Measurements from ENCODE around the gene TNRC18. TPM values are rescaled to one million over a fixed set of nuclear protein-coding genes. Genes with fewer than 3 reads are reported as not detected.
"Not testable (repeated sequence)": the region's sequence is repeated elsewhere in the genome, so short reads cannot be mapped to it uniquely, and the experiment has no call there.

TNRC18 gene
- total RNA-seq, 2 donors from 2014 or later = 67.6 to 69.0 TPM

- no peak overlapping the region for H3K4me3 Mint-ChIP-seq
- no peaks in the 10 kb centered on the region for H3K36me3 Mint-ChIP-seq (ENCODE audit: insufficient read depth in 2 of 2)
- DNase-seq (no peak), ATAC-seq (replicated peaks in 1 of 2) (no peak)
- H3K27me3 Mint-ChIP-seq (ENCODE audit: low read depth) = peaks cover 13% of the 10 kb centered on the region
- H3K4me1 Mint-ChIP-seq (ENCODE audit: low read depth) = no peaks in the 10 kb centered on the region
- no peaks in the 10 kb centered on the region for H3K9me3 Mint-ChIP-seq
- no peak overlapping the region for H3K27ac Mint-ChIP-seq
These were observed 140.0 kb downstream of the TNRC18 start for GRCh38 chr7:5283421-5284303.

DNA sequence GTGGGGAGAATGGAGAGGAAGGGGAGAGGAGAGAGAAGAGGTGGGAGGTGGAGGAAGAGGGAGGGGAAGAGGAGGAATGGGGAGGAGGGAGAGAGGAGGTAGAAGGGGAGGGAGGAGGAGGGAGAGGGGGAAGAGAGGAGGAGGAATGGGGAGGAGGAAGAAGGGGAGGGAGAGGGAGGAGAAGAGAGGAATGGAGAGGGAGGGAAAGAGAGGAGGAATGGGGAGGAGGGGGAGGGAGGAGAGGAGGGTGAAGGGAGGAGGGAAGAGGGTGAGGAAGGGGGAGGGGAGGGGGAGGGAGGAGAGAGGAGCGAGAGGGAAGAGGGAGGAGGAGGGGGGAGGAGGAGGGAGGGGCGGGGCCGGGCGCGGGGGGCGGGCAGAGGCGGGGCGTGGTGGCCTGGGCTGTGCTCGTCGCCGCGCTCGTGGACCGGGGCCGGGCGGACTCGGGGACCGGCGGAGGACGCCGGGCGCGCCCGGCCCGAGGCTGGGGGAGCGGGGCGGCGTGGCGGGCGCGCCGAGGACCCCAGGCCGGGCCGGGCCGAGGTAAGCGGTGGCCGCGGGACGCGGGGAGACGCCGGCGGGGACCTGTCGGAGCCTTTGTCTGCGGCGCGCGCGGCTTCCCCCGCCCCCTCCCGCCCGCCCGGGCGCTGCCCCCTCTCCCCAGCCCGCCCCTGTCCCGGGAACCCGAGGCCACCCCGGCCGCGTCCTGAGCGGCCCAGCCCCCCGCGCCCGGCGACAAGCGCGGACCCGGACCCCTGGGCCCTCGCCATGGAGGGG is 140.9 kb downstream of the TNRC18 start, which contains the start of gene SLC29A4:
Gene SLC29A4, plus strand, starts transcription at position 401 of the 774 bp plus-strand sequence. CDS start 4,874 bp downstream, outside the sequence.
- peaks cover 13% of the 10 kb centered on the region for H3K27me3 Mint-ChIP-seq (ENCODE audit: low read depth)
- H3K27ac Mint-ChIP-seq = no peak within 1 kb of the TSS
- H3K4me3 Mint-ChIP-seq = no peak within 1 kb of the TSS
- H3K36me3 Mint-ChIP-seq (ENCODE audit: insufficient read depth in 2 of 2) = no peaks in the 10 kb centered on the region
- no peaks in the 10 kb centered on the region for H3K4me1 Mint-ChIP-seq (ENCODE audit: low read depth)
- no peaks in the 10 kb centered on the region for H3K9me3 Mint-ChIP-seq
- DNase-seq (peak; percentile 28 to 39), ATAC-seq (replicated peaks in 1 of 2) (peak; percentile 79 to 83)

GRCh38 chr7:5281598-5282500 is 141.8 kb downstream of the TNRC18 start:
- Mint-ChIP-seq H3K27me3 (ENCODE audit: low read depth) (peaks cover 13% of the 10 kb centered on the region), H3K4me3 (peak overlapping the region in 1 of 2 donors; percentile 29)
- H3K9me3 Mint-ChIP-seq; H3K36me3 Mint-ChIP-seq (ENCODE audit: insufficient read depth in 2 of 2); H3K27ac Mint-ChIP-seq; H3K4me1 Mint-ChIP-seq (ENCODE audit: low read depth); DNase-seq; ATAC-seq (replicated peaks in 1 of 2): not testable (repeated sequence)

DNA sequence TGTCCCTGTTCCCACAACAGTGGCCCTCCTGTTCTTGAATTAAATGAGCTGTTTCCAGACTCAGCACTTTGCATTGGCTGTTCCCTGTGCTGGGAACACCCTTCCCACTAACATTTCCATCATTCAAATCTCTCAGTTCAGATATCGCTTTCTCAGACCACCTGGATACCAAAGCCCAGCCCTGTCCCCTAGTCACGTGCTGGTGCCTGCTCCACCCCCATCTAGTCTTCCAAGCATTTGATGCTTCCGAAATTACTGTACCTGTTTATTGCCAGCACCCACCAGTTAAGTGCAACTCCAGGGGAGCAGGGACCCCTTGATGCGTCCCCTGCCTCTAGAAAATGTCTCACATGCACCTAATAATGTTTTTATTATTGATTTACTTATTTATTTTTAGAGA is 143.9 kb downstream of the TNRC18 start:
- Mint-ChIP-seq H3K9me3 (no peaks in the 10 kb centered on the region), H3K36me3 (ENCODE audit: insufficient read depth in 2 of 2) (no peaks in the 10 kb centered on the region), H3K27me3 (ENCODE audit: low read depth) (peaks cover 13% of the 10 kb centered on the region), H3K27ac (no peak overlapping the region), H3K4me1 (ENCODE audit: low read depth) (no peaks in the 10 kb centered on the region), H3K4me3 (no peak overlapping the region)
- no peak for ATAC-seq (replicated peaks in 1 of 2)
- no peak for DNase-seq

GRCh38 chr7:5278766-5279165 is 144.9 kb downstream of the TNRC18 start:
- DNase-seq (no peak), ATAC-seq (replicated peaks in 1 of 2) (no peak)
- Mint-ChIP-seq H3K36me3 (ENCODE audit: insufficient read depth in 2 of 2) (no peaks in the 10 kb centered on the region), H3K4me3 (no peak overlapping the region), H3K27me3 (ENCODE audit: low read depth) (peaks cover 6% of the 10 kb centered on the region), H3K4me1 (ENCODE audit: low read depth) (no peaks in the 10 kb centered on the region), H3K9me3 (no peaks in the 10 kb centered on the region), H3K27ac (no peak overlapping the region)

GRCh38 chr7:5276611-5277010 is 147.0 kb downstream of the TNRC18 start:
- ATAC-seq (replicated peaks in 1 of 2) (no peak), DNase-seq (no peak)
- no peak overlapping the region for H3K27ac Mint-ChIP-seq
- H3K4me3 Mint-ChIP-seq = no peak overlapping the region
- no peaks in the 10 kb centered on the region for H3K36me3 Mint-ChIP-seq (ENCODE audit: insufficient read depth in 2 of 2)
- H3K9me3 Mint-ChIP-seq = no peaks in the 10 kb centered on the region
- peaks cover 6% of the 10 kb centered on the region for H3K27me3 Mint-ChIP-seq (ENCODE audit: low read depth)
- H3K4me1 Mint-ChIP-seq (ENCODE audit: low read depth) = no peaks in the 10 kb centered on the region

DNA sequence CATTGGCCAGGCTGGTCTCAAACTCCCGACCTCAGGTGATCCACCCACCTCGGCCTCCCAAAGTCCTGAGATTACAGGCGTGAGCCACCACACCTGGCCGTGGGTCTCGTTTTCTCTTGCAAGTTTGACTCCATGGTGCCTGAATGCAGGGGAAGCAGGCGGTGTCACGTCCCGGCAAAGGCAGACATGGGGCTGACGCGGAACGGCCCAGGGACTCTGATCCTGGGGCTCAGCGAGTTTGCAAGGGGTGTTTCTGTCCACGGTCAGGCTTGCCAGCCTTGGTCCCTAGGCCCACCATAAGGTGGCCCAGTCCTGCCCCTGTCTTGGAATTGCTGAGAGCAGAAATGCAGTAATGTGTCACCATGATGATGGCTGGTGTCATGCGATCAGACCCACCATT is 147.5 kb downstream of the TNRC18 start:
- H3K4me1 Mint-ChIP-seq (ENCODE audit: low read depth); H3K9me3 Mint-ChIP-seq: not testable (repeated sequence)

GRCh38 chr7:5275510-5275909 is 148.1 kb downstream of the TNRC18 start:
- H3K4me1 Mint-ChIP-seq (ENCODE audit: low read depth); H3K36me3 Mint-ChIP-seq (ENCODE audit: insufficient read depth in 2 of 2); H3K4me3 Mint-ChIP-seq; H3K27ac Mint-ChIP-seq; ATAC-seq (replicated peaks in 1 of 2); H3K27me3 Mint-ChIP-seq (ENCODE audit: low read depth); H3K9me3 Mint-ChIP-seq; DNase-seq: not testable (repeated sequence)

More for the DNA sequence above, 147.5 kb downstream of the TNRC18 start:
- H3K4me3 Mint-ChIP-seq; ATAC-seq (replicated peaks in 1 of 2); H3K27me3 Mint-ChIP-seq (ENCODE audit: low read depth); H3K27ac Mint-ChIP-seq; H3K36me3 Mint-ChIP-seq (ENCODE audit: insufficient read depth in 2 of 2); DNase-seq: not testable (repeated sequence)

- H3K27ac Mint-ChIP-seq; H3K9me3 Mint-ChIP-seq; ATAC-seq (replicated peaks in 1 of 2); H3K27me3 Mint-ChIP-seq (ENCODE audit: low read depth); H3K4me1 Mint-ChIP-seq (ENCODE audit: low read depth); DNase-seq; H3K36me3 Mint-ChIP-seq (ENCODE audit: insufficient read depth in 2 of 2); H3K4me3 Mint-ChIP-seq: not testable (repeated sequence)
These were observed 148.6 kb downstream of the TNRC18 start for GRCh38 chr7:5274985-5275431.

DNA sequence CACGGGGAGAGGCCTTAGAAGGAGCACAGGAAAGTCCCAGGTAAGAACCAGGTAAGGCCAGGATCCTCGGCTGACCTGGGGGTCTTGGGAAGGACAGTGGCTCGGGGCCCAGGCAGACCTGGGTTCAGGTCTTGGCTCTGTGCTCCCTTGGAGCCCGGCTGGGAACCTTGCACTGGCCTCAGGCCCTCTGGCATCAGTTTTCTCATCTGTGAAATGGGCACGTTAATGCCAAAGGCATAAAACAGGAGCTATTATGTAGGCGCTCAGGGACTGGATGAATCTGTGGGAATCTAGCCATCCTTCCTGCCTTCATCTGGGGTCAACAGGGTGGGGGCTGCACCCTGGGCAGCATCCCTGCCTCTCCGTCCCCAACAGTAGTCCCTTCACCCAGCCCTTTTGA is 149.2 kb downstream of the TNRC18 start:
- H3K9me3 Mint-ChIP-seq = no peaks in the 10 kb centered on the region
- peaks cover under 1% of the 10 kb centered on the region for H3K27me3 Mint-ChIP-seq (ENCODE audit: low read depth)
- H3K27ac Mint-ChIP-seq = no peak overlapping the region
- no peaks in the 10 kb centered on the region for H3K36me3 Mint-ChIP-seq (ENCODE audit: insufficient read depth in 2 of 2)
- H3K4me3 Mint-ChIP-seq = no peak overlapping the region
- DNase-seq = no peak
- H3K4me1 Mint-ChIP-seq (ENCODE audit: low read depth) = no peaks in the 10 kb centered on the region
- no peak for ATAC-seq (replicated peaks in 1 of 2)

GRCh38 chr7:5273831-5274405 is 149.7 kb downstream of the TNRC18 start:
- H3K4me3 Mint-ChIP-seq; ATAC-seq (replicated peaks in 1 of 2); H3K27me3 Mint-ChIP-seq (ENCODE audit: low read depth); DNase-seq; H3K9me3 Mint-ChIP-seq; H3K27ac Mint-ChIP-seq; H3K4me1 Mint-ChIP-seq (ENCODE audit: low read depth); H3K36me3 Mint-ChIP-seq (ENCODE audit: insufficient read depth in 2 of 2): not testable (repeated sequence)

- Mint-ChIP-seq H3K36me3 (ENCODE audit: insufficient read depth in 2 of 2) (no peaks in the 10 kb centered on the region), H3K4me1 (ENCODE audit: low read depth) (no peaks in the 10 kb centered on the region), H3K27ac (no peak overlapping the region), H3K4me3 (no peak overlapping the region), H3K27me3 (ENCODE audit: low read depth) (no peaks in the 10 kb centered on the region), H3K9me3 (no peaks in the 10 kb centered on the region)
- ATAC-seq (replicated peaks in 1 of 2) = no peak
- no peak for DNase-seq
These were observed 152.8 kb downstream of the TNRC18 start for GRCh38 chr7:5270788-5271187.
